GM19043 (cell line): ENCODE measurements around the gene CROT.
A peak's percentile ranks its signal among the peaks of the same experiment; 100 is the strongest.

Experiments
- ATAC-seq: cut with Tn5 transposase; IDR thresholded peaks from one replicate; pipeline ENCODE4 v1.9.1; 2021; ENCODE audit warnings: low read depth; ENCODE audit not compliant: unreplicated experiment

Gene CROT

GRCh38 chr7:87341441-87341840 is 4.0 kb upstream of the CROT start:
- ATAC-seq, result no peak

- no peak for ATAC-seq
Measured at GRCh38 chr7:87342231-87342630, 3.2 kb upstream of the CROT start.

- ATAC-seq, result no peak
Measured at GRCh38 chr7:87344446-87344845, 1.0 kb upstream of the CROT start.

- peak; percentile 4 for ATAC-seq
Measured at GRCh38 chr7:87345962-87346371, 503 bp downstream of the CROT start.

- no peak for ATAC-seq
Measured at GRCh38 chr7:87347207-87347606, 1.7 kb downstream of the CROT start.

GRCh38 chr7:87347664-87348063 is 2.2 kb downstream of the CROT start:
- ATAC-seq, result no peak

- no peak for ATAC-seq
Measured at GRCh38 chr7:87354749-87355148, 9.3 kb downstream of the CROT start.

- ATAC-seq, result no peak
Measured at GRCh38 chr7:87356448-87356847, 11.0 kb downstream of the CROT start.

GRCh38 chr7:87359366-87359765 is 13.9 kb downstream of the CROT start:
- no peak for ATAC-seq

GRCh38 chr7:87361320-87361719 is 15.9 kb downstream of the CROT start:
- ATAC-seq, result no peak

GRCh38 chr7:87363342-87363741 is 17.9 kb downstream of the CROT start:
- ATAC-seq, result no peak

- no peak for ATAC-seq
Measured at GRCh38 chr7:87364246-87364645, 18.8 kb downstream of the CROT start.

GRCh38 chr7:87369216-87369615 is 23.8 kb downstream of the CROT start:
- no peak for ATAC-seq

- no peak for ATAC-seq
Measured at GRCh38 chr7:87370660-87371180, 25.3 kb downstream of the CROT start.

GRCh38 chr7:87375662-87376435 is 30.4 kb downstream of the CROT start:
- ATAC-seq, result no peak

- no peak for ATAC-seq
Measured at GRCh38 chr7:87380905-87381304, 35.4 kb downstream of the CROT start.

- ATAC-seq, result no peak
Measured at GRCh38 chr7:87391020-87391701, 45.7 kb downstream of the CROT start.

GRCh38 chr7:87395442-87396020 is 50.1 kb downstream of the CROT start:
- ATAC-seq, result no peak

GRCh38 chr7:87398446-87398845 is 53.0 kb downstream of the CROT start:
- ATAC-seq, result no peak

GRCh38 chr7:87404674-87405073 is 59.2 kb downstream of the CROT start:
- no peak for ATAC-seq

- no peak for ATAC-seq
Measured at GRCh38 chr7:87411186-87411585, 65.7 kb downstream of the CROT start.

GRCh38 chr7:87413029-87413428 is 67.6 kb downstream of the CROT start:
- ATAC-seq, result no peak
